AG04450 (cell line): ENCODE data around the gene SLC6A11. TPM values are rescaled to one million over a fixed set of nuclear protein-coding genes. Genes with fewer than 3 reads are reported as not detected.

ENCODE experiments used
- CTCF ChIA-PET: fragments of 300-600, 350-600 bp; formaldehyde crosslinking; extraction: SDS; loops from one replicate; lab custom pipeline; 2022; ENCODE audit warnings: antibody characterized with exemption, inconsistent platforms; lab: Charles Lee
- POLR2A ChIA-PET: fragments of 350-600 bp; formaldehyde crosslinking; extraction: SDS; loops from one replicate; lab custom pipeline; 2021; ENCODE audit warnings: antibody characterized with exemption, inconsistent platforms; lab: Yijun Ruan, JAX
- DNase-seq: peaks from one replicate; pipeline ENCODE4 v3.0.0-alpha.2; 2011; ENCODE audit warnings: low read depth, low spot score
- H3K27ac ChIP-seq: one replicate; pipeline ENCODE4 v1.5.1; 2012; ENCODE audit warnings: low read depth, low read length, control low read depth
- H3K27me3 ChIP-seq: one replicate; pipeline ENCODE4 v1.6.0; 2012; ENCODE audit warnings: low read length; ENCODE audit not compliant: control insufficient read depth, insufficient read depth
- H3K4me3 ChIP-seq: 2 replicates; pipeline ENCODE4 v1.5.1; 2011; ENCODE audit warnings: mild to moderate bottlenecking, low read depth, low read length, control low read depth
- H3K9me3 ChIP-seq: 2 replicates; pipeline ENCODE4 v1.5.1; 2012; ENCODE audit warnings: low read length; ENCODE audit not compliant: control insufficient read depth, insufficient read depth
- polyA plus RNA-seq: library from polyadenylated mRNA; depleted of rRNA; stranded (reverse); fragments of >200 nt; gene quantifications from 2 replicates; pipeline ENCODE4 v1.2.3, GENCODE V29; 2011
- TF ChIP-seq, protein P1 (sequence below): IDR thresholded peaks from 2 replicates; pipeline ENCODE4 v1.5.1; 2011; ENCODE audit warnings: low read depth, low read length, control low read depth, inconsistent platforms

Gene SLC6A11
- polyA plus RNA-seq, 1 experiment = not detected

DNA sequence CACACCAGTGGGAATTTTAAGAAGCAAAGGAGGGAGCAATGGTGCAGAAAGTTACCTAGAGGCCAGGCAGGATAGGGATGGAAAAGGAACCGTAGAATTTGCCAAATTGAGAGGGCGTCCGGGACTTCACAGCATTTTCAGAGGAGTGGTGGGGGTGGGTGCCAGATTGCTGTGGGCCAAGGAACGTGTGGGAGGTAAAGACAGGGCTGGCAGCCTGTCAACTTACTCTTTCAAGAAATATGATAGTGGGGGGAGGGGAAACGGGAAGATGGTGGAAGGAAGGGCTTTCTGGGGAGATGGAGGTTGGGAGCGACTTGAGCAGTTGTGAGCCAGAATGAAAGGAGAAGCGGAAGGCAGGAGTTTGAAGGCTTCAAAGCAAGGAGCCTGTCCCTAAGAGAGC is 1.4 kb upstream of the SLC6A11 start:
- TF ChIP-seq, protein P1, sequence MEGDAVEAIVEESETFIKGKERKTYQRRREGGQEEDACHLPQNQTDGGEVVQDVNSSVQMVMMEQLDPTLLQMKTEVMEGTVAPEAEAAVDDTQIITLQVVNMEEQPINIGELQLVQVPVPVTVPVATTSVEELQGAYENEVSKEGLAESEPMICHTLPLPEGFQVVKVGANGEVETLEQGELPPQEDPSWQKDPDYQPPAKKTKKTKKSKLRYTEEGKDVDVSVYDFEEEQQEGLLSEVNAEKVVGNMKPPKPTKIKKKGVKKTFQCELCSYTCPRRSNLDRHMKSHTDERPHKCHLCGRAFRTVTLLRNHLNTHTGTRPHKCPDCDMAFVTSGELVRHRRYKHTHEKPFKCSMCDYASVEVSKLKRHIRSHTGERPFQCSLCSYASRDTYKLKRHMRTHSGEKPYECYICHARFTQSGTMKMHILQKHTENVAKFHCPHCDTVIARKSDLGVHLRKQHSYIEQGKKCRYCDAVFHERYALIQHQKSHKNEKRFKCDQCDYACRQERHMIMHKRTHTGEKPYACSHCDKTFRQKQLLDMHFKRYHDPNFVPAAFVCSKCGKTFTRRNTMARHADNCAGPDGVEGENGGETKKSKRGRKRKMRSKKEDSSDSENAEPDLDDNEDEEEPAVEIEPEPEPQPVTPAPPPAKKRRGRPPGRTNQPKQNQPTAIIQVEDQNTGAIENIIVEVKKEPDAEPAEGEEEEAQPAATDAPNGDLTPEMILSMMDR = no peak
- Histone ChIP-seq H3K4me3 (no peak overlapping the region), H3K27ac (no peak overlapping the region), H3K9me3 (no peaks in the 10 kb centered on the region), H3K27me3 (peaks cover 5% of the 10 kb centered on the region)
- DNase-seq = no peak
- ChIA-PET CTCF (no interaction called here), POLR2A (no interaction called here)

DNA sequence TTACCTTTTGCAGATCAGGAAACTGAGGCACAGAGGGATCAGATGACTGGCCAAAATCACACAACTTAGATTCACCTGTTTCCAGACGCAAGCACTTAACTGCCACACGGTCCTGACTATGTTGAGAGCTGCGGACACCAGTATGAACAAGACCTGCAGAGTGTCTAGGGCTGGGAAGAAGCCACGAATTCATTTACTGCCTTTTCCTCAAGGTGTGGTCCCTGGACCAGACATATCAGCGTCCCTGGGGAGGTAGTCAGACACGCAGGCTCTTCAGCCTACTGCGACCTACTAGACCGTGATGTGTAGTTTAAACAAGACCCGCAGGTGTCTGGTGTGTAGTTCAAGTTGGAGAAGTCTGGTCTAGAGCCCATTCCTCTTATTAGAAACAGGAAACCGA is 541 bp upstream of the SLC6A11 start:
- peaks cover 5% of the 10 kb centered on the region for H3K27me3 ChIP-seq
- TF ChIP-seq, protein P1 = no peak
- H3K9me3 ChIP-seq = no peaks in the 10 kb centered on the region
- no peak overlapping the region for H3K27ac ChIP-seq
- ChIA-PET CTCF (no interaction called here), POLR2A (no interaction called here)
- no peak for DNase-seq
- H3K4me3 ChIP-seq = no peak overlapping the region

- no peak for DNase-seq
- Histone ChIP-seq H3K27ac (no peak overlapping the region), H3K27me3 (peaks cover 5% of the 10 kb centered on the region), H3K9me3 (no peaks in the 10 kb centered on the region), H3K4me3 (no peak overlapping the region)
- POLR2A ChIA-PET = no interaction called here
- CTCF ChIA-PET = no interaction called here
- TF ChIP-seq, protein P1 = no peak
These were observed 830 bp downstream of the SLC6A11 start for GRCh38 chr3:10816863-10817253.

GRCh38 chr3:10817506-10817905 is 1.5 kb downstream of the SLC6A11 start:
- CTCF ChIA-PET = no interaction called here
- Histone ChIP-seq H3K27me3 (peaks cover 5% of the 10 kb centered on the region), H3K27ac (no peak overlapping the region), H3K9me3 (no peaks in the 10 kb centered on the region), H3K4me3 (no peak overlapping the region)
- TF ChIP-seq, protein P1 = no peak
- no peak for DNase-seq
- POLR2A ChIA-PET = no interaction called here

- TF ChIP-seq, protein P1 = no peak
- H3K9me3 ChIP-seq = no peaks in the 10 kb centered on the region
- no peak overlapping the region for H3K27ac ChIP-seq
- no peak for DNase-seq
- H3K4me3 ChIP-seq = no peak overlapping the region
- ChIA-PET CTCF (no interaction called here), POLR2A (no interaction called here)
- peaks cover 8% of the 10 kb centered on the region for H3K27me3 ChIP-seq
These were observed 6.0 kb downstream of the SLC6A11 start for GRCh38 chr3:10822055-10822454.
